Omental fat pad (tissue), 4 donors: ENCODE data around the gene ULK1. TPM values are rescaled to one million over a fixed set of nuclear protein-coding genes. Genes with fewer than 3 reads are reported as not detected.

Source experiments
- ATAC-seq: fragments of 150-250 bp; one replicate; pipeline ENCODE4 v1.9.1; 2016; ENCODE audit warnings: mild to moderate bottlenecking, moderate library complexity; ENCODE audit not compliant: low FRiP score
- DNase-seq: peaks from one replicate; pipeline ENCODE4 v3.0.0-alpha.2; 2019; ENCODE audit warnings: low spot score
- CTCF ChIP-seq, 3 donors: fragments of 450-650 bp; IDR thresholded peaks; one replicate each; pipeline ENCODE4 v1.5.1; 2016 to 2017; ENCODE audit warnings: antibody characterized with exemption in 3 of 3, mild to moderate bottlenecking in 3 of 3, moderate library complexity in 2 of 3
- total RNA-seq, 4 donors: library from RNA; depleted of rRNA; stranded (reverse); fragments of >200 nt; gene quantifications; one replicate each; pipeline ENCODE4 v1.1.0, GENCODE V29; 2016

ULK1 gene
- total RNA-seq, 4 donors from 2014 or later, result 7.7 to 24.4 (median 9.4) TPM

DNA sequence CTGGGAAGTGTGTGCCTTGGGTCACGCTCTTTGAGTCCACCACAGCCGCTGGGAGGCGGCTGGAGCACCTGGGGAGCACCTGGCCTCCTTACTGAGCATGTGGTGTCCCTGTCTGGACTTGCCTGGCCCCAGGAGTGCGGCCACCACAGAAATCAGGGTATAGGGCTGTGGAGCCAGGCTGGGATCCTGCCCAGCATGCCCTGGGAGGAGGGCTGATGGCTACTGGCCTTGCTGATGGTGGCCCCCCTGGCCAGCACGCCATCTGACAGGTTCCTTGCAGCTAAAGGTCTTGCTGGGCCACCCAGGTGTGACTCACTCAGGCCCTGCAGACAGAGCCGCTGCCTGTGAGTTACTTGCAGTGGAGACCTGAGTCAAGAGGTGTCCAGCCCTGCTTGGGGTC, 6.0 kb downstream of the ULK1 start:
- DNase-seq, result no peak
- ATAC-seq, result no peak
- TF ChIP-seq CTCF (IDR thresholded peaks at IDR 0.05), result no peak

GRCh38 chr12:131901431-131902331, 7.3 kb downstream of the ULK1 start:
- TF ChIP-seq CTCF (IDR thresholded peaks at IDR 0.05), result no peak
- ATAC-seq (peak; percentile 8), DNase-seq (no peak)

DNA sequence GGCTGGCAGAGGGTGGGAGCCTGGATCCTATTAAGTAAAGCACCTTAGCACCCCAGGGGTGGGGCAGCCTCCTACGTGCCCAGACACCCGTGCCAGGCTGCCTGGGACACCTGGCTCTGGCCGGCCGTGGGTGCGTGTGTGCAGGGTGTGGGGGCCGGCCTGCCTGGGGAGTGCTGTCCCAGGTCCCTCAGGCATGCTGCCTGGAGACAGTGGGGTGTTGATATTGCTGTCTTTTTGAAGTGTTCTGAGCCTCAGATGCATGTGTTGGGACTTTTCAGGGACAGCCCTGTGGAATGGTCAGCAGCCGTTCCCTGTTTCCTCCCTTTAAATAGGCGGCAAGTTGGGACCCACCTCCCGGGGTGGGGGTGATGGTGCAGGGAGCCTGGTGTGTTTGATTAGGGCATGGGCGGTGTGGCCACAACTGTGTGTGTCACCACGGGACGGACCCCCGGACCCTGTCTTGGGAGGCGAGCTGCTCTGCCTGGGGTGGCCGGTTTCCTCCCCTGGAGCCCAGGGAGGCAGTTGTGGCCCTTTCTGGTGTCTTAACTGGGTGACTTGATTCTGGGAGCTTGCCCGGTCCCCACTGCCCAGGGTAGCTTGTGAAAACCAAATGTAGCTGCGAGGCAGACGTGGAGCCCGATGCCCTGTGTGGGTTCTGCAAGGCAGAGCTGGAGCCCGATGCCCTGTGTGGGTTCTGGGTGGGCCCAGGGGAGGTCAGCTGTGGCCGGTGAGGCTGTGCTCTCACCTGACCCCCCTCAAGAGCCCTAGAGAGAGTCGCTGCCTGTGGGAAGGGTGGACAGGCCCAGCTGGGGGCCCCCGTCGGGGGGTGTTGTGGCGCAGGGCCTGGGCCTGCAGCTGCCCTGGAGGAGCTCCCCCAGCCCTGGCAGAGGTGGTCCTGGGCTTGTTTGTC, 8.2 kb downstream of the ULK1 start:
- TF ChIP-seq CTCF (IDR thresholded peaks at IDR 0.05), result no peak
- no peak for DNase-seq
- ATAC-seq, result peak; percentile 13

- DNase-seq (no peak), ATAC-seq (no peak)
- no peak for TF ChIP-seq CTCF (IDR thresholded peaks at IDR 0.05)
These were observed 9.1 kb downstream of the ULK1 start for GRCh38 chr12:131903270-131904255.

GRCh38 chr12:131904346-131904745, 9.9 kb downstream of the ULK1 start:
- no peak for TF ChIP-seq CTCF (IDR thresholded peaks at IDR 0.05)
- ATAC-seq, result no peak
- no peak for DNase-seq

GRCh38 chr12:131905081-131905629, 10.7 kb downstream of the ULK1 start:
- DNase-seq (no peak), ATAC-seq (no peak)
- TF ChIP-seq CTCF (IDR thresholded peaks at IDR 0.05), result no peak
